ENCODE measurements around the gene CECR2.

The CECR2 gene

DNA sequence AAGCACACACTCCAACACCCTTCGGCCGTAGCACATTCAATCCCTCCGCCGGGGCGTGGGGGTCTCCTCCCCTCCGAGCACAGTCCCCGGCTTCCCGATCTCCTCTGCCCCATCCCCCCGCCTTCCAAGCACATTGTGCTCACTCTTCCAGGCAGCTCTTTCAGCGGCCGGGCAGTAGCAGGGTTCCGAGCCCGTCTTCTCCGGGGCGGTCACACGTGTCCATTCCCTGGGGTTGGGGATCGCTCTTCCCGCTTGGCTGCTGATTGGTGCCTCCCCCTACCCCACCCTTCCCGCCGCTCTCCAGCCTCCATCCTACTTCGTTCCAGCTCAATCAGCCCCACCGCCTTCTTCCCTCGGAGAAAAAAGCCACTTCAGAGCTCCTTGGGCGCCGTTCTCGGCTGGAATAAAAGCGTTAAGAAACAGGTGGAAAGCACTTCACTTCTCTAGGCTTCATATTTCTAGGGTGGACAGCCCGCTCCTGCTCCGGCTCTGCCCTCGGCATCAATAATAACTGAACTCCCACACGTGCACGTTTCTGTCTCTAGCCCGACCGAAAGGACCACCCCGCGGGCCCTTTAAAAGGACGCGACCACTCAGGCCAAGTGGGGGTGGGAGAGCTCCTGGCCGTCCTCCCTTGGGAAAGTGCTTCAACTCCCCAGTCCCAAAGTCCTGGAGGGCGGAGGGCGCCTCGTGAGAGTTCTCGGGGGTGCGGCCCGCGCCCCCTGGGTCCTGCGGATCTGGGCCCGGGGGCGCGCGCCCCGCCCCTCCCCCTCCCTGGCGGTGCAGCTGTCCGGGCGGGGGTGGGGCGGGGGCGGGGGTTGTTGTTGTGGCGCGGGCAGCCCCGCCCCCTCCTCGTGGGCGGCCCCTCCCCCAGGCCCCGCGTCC, 464 bp upstream of the CECR2 start:
- no peak for DNase-seq (ENCODE audit: low read depth)

GRCh38 chr22:17370026-17370765, 936 bp downstream of the CECR2 start:
- DNase-seq (ENCODE audit: low read depth), result no peak

DNA sequence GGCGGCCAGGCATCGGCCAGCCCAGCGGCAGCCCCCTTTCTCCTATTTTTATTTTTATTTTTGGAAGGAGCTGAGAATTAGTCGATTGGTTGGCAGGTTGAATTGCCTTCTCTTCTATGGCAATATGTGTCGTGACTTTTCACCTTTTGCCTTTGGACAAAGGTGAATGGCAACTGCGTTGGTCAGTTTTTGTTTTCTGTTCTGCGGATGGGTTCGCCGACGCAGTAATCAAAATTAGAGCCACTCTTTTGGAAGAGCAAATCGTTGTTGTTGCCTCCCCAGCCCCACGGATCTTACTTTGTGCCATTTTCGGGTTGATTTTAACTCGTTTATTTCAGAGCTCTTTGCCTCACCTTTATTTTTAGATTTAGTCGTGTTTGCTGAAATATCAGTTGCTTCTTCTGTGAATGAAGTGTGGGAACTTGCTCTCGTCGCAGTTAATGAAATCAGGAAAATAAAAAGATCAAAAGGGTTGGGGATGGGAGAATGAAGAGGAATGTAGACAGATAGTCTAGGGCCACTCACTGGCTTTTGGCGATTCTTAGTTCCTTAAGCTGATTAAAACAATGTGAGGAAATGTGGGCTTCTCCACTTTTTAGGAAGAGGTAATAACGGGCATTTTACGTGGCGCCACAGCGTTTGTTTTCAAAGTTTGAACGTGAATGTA, 1.6 kb downstream of the CECR2 start:
- no peak for DNase-seq (ENCODE audit: low read depth)

DNA sequence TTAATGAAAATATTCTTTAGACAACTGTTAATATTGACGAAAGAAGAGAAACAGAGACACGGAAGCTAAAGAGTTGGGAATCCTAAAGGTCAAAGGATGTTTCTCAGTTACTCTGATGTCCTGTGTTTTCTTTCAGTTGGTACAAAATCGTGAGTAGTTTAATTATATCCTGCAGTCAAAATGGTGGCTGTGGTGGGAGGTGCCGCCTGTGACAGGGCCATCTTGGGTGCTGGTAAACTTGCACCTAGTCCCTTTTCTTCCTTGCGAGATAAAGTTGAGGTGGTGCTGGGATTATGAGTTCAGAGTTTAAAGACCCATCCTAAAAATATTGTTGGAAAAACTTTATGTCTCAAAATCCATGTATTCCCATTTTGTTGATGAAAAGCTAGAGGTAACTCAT, 2.2 kb downstream of the CECR2 start:
- no peak for DNase-seq (ENCODE audit: low read depth)

DNA sequence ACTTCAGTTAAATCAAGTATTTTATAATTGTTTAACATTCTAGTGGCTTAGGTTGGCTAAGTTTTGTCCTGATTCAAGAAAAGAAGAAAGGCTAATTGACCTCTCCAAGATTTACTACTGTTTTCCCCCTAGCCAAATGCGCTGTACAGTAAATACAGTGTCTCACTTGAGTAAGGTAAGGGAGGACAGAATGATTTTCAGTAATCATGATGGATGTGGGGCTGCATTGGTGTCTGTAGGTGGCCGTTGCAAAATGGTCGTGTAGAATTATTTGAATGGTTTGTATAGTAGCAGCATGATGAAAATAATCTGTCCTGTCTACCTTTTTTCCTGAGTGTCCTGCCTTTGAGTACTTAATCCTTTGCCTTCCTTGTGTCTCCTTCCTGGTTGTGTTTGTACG, 4.6 kb downstream of the CECR2 start:
- no peak for DNase-seq (ENCODE audit: low read depth)

DNA sequence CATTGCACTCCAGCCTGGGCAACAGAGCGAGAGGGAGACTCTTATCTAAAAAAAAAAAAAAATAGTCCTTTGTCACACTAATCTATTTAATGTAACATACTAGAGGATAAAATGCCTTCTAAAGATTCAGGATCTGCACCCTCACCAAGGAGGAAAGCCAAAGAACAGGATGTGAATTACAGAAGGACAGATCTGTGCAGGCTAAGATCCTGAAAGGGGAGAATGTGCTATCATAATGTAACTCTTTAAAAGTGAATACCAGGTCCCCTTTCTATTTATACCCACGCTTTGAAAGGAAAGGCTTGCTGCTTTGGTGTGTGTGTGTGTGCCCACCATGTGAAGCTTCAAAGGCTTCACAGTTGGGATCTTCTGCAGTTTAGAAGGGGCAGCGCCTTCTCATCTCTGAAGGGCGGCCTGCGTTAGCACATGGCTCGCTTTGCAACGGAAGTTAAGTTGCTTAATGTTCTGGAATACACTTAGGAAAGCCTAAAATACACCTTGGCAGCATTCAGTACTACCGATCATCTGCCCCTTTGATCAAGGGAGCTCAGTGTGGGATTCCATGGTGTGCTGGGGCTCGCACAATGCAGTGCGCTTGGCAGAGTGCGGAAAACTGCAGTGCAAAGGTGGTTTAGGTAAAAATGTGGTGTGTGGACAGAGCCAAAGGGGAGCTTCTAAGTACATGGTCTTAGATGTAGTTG, 6.8 kb downstream of the CECR2 start:
- DNase-seq (ENCODE audit: low read depth), result no peak

DNA sequence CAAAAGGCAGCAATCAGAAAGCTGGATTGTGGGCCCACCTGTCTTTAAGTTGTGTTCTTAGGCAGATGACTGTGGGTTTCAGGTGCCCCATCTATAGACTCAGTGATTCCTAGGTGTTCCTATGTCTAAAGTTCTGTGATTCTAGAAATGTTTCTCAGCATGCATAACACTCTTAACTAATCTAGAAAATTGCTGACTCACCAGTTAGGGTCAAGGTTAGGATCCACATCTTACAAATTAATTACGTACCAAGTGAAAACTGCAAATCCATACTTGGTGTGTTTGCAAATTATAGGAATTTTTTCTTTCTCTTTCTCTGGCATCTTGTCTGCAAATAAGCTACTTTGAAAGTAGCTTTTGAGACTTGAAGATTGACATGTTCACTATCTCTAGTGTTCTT, 7.7 kb downstream of the CECR2 start:
- DNase-seq (ENCODE audit: low read depth), result no peak

DNA sequence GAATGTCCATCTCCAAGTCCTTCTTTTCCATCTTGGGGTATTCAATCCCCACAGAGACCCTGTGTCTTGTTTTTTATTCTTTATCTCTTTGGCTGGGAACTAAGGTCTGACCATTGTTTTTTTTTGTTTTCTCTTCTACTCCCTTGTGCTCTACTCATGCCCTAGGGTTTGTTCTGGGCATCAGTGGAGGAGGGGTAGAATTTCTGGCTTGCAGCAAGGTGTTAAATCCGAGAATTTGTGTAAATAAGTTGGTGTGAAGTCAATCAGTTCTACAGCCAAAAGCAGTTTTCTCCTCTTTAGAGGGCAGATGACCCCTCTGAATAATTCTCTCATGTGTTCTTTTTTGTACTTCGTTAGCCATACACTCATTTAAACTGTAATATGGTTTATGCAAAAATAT, 10.7 kb downstream of the CECR2 start:
- no peak for DNase-seq (ENCODE audit: low read depth)

DNA sequence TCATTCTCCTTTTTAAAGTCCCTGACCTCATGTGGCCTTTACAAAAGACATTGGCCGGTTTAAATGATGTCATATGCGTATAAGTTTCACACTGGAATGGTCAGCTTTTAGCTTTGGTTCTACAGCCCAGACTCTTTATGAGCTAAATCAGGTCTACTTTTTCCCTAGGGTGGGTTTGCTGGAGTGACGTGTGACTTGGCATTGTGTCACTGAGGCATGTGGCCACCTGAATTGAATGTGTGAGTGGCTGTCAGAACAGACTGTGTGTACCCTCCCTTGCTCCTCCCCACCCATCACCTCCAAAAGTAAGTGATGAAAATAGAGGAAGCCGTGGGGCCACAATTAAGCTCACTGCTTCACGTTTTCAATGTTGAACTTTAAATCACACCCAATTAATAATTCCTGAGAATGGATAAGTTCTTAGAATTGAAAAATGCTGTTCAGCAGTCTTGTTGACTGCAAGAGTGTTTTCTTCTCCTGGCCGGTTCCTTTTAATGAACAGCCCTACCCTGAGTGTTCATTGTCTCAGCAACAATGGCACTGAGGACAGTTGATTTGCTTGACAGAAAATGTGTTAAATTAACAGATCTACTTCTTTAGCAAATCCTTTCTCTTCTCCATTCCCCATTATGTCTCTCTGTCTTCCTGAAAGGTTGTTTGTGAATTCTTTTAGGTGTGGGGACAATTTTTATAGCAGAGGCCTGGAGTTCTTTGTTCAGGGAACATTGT, 11.3 kb downstream of the CECR2 start:
- DNase-seq (ENCODE audit: low read depth), result no peak

DNA sequence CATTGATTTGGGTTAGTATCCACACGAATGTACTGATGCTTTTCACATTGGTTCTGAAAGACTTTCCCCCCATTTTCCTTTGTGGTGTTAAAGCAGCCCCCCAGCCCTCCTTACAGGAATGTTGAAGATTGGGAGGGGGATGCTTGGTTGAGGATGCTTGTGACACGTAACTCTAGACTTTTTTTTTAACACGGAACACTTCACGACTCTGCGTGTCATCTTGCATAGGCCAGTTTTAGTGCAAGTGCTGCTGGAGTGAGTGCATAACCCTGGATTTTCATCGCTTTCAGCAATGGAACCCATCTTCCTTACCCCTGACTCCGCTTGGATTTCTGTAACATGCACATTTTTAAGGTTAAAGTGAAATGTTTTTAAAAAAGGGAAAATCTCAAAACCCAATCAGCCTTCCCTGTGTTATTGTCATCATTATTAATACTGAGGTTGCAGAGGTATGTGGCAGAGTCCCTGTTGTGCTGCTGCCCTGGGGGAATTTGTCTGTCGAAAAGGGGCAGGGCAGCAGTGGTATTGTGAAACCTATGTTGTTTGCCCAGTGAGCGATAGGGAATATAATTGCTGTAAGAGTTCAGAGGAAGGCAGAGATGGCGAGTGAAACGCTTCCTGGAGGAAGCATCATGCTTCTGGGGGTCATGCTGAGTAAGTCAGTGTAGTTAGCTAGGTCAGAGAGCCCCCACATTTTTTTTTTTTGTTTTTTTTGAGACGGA, 12.1 kb downstream of the CECR2 start:
- DNase-seq (ENCODE audit: low read depth), result no peak

GRCh38 chr22:17384612-17385330, 15.5 kb downstream of the CECR2 start:
- DNase-seq (ENCODE audit: low read depth), result no peak

DNA sequence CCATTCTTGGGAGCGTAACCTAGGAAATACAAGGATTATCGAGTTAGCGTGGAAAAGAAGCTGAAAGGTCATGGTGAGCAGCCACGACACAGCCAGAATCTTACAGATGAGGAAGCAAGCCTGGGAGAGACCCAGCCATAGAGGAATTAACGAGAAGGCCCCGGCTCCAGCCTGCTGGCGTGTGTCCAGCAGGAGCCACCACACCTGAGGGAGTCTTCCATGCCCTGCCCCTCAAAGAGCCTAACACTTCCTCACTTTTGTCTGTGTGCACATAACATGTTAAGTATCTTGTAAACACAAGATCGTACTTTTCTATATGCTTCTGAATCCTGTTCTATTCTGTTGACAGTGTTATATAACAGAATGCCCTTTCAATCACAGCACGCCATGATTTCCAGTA, 18.1 kb downstream of the CECR2 start:
- no peak for DNase-seq (ENCODE audit: low read depth)

GRCh38 chr22:17388235-17388634, 19.0 kb downstream of the CECR2 start:
- DNase-seq (ENCODE audit: low read depth), result no peak

GRCh38 chr22:17390087-17390486, 20.8 kb downstream of the CECR2 start:
- no peak for DNase-seq (ENCODE audit: low read depth)

DNA sequence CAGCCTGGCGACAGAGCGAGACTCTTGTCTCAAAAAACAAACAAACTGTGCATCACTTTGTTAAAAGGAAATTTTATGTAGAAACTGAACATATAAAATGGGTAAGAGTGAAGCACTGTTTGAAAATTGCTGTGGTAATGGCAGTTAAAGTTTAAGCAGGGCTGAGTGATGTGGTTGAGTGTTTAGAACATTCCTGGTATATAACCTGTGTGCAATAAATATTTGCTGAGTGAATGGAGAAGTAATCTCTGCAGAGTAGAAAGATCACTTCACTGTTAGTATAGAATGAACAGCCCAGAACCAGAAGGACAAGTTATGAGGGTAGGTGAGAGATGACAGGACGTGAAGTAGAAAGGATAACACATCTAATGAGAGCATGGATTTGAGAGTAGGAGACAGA, 27.3 kb downstream of the CECR2 start:
- no peak for DNase-seq (ENCODE audit: low read depth)

GRCh38 chr22:17397756-17398547, 28.7 kb downstream of the CECR2 start:
- DNase-seq (ENCODE audit: low read depth), result no peak

- no peak for DNase-seq (ENCODE audit: low read depth)
Measured at GRCh38 chr22:17400305-17400704, 31.0 kb downstream of the CECR2 start.

GRCh38 chr22:17401728-17402127, 32.5 kb downstream of the CECR2 start:
- DNase-seq (ENCODE audit: low read depth), result no peak

GRCh38 chr22:17402293-17402692, 33.0 kb downstream of the CECR2 start:
- no peak for DNase-seq (ENCODE audit: low read depth)

Data from stimulated activated CD8-positive, alpha-beta memory T cell treated with anti-CD3 and anti-CD28 coated beads, Interleukin-4, amount 100 ng/mL, for 24 hours (primary cell).